ENCODE measurements around the gene RSPH1.

Gene RSPH1

GRCh38 chr21:42523211-42523610, 27.2 kb upstream of the RSPH1 start:
- TF ChIP-seq USF1 (IDR thresholded peaks at IDR 0.05) (no peak), CREB1 (IDR thresholded peaks at IDR 0.05; ENCODE audit: low read depth) (no peak), MAX (IDR thresholded peaks at IDR 0.05) (no peak), RAD21 (IDR thresholded peaks at IDR 0.05; ENCODE audit: low read depth) (no peak)

GRCh38 chr21:42522771-42523170, 26.7 kb upstream of the RSPH1 start:
- TF ChIP-seq EP300 (IDR thresholded peaks at IDR 0.05; ENCODE audit: borderline replicate concordance) = no peak
- no peak for TF ChIP-seq MAX (IDR thresholded peaks at IDR 0.05)
- no peak for TF ChIP-seq RAD21 (IDR thresholded peaks at IDR 0.05; ENCODE audit: low read depth)
- TF ChIP-seq TAF1 (IDR thresholded peaks at IDR 0.05; ENCODE audit: low read depth) = no peak
- TF ChIP-seq YY1 (IDR thresholded peaks at IDR 0.05; ENCODE audit: low read depth) = no peak
- TF ChIP-seq FOXM1 (IDR thresholded peaks at IDR 0.05; ENCODE audit: borderline replicate concordance, low read depth) = no peak
- TF ChIP-seq TEAD4 (IDR thresholded peaks at IDR 0.05) = no peak
- no peak for TF ChIP-seq CREB1 (IDR thresholded peaks at IDR 0.05; ENCODE audit: low read depth)
- no peak for TF ChIP-seq NFIC (IDR thresholded peaks at IDR 0.05)
- TF ChIP-seq, protein P1, sequence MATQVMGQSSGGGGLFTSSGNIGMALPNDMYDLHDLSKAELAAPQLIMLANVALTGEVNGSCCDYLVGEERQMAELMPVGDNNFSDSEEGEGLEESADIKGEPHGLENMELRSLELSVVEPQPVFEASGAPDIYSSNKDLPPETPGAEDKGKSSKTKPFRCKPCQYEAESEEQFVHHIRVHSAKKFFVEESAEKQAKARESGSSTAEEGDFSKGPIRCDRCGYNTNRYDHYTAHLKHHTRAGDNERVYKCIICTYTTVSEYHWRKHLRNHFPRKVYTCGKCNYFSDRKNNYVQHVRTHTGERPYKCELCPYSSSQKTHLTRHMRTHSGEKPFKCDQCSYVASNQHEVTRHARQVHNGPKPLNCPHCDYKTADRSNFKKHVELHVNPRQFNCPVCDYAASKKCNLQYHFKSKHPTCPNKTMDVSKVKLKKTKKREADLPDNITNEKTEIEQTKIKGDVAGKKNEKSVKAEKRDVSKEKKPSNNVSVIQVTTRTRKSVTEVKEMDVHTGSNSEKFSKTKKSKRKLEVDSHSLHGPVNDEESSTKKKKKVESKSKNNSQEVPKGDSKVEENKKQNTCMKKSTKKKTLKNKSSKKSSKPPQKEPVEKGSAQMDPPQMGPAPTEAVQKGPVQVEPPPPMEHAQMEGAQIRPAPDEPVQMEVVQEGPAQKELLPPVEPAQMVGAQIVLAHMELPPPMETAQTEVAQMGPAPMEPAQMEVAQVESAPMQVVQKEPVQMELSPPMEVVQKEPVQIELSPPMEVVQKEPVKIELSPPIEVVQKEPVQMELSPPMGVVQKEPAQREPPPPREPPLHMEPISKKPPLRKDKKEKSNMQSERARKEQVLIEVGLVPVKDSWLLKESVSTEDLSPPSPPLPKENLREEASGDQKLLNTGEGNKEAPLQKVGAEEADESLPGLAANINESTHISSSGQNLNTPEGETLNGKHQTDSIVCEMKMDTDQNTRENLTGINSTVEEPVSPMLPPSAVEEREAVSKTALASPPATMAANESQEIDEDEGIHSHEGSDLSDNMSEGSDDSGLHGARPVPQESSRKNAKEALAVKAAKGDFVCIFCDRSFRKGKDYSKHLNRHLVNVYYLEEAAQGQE (IDR thresholded peaks at IDR 0.05; ENCODE audit: low read depth) = no peak
- TF ChIP-seq ZBTB7A (IDR thresholded peaks at IDR 0.05; ENCODE audit: low read depth) = no peak
- no peak for TF ChIP-seq TCF12 (IDR thresholded peaks at IDR 0.05; ENCODE audit: low read depth)

DNA sequence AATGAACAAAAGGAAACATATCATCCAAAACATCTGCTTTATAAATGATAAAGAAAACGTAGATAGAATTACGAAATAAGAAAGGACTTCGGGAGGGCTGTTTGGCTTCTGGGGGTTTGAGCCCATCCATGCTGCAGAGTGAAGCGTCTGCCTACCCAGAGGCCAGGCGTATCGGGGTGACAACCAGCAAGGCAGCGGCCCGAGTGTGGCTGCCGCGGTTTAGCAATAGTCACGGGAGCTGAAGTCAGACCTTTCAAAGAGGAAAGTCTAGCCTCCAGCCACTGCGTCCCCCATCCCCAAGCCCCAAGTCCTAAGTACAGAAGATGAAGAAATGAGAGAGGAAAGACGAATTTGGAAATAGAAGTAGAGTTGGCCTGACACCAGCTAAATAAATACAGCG, 26.2 kb upstream of the RSPH1 start:
- TF ChIP-seq EP300 (IDR thresholded peaks at IDR 0.05; ENCODE audit: borderline replicate concordance) (no peak), YY1 (IDR thresholded peaks at IDR 0.05; ENCODE audit: low read depth) (no peak), USF1 (IDR thresholded peaks at IDR 0.05) (no peak), CEBPB (IDR thresholded peaks at IDR 0.05) (no peak), RAD21 (IDR thresholded peaks at IDR 0.05; ENCODE audit: low read depth) (no peak), NFIC (IDR thresholded peaks at IDR 0.05) (no peak), MAX (IDR thresholded peaks at IDR 0.05) (no peak), TAF1 (IDR thresholded peaks at IDR 0.05; ENCODE audit: low read depth) (no peak), ZBTB7A (IDR thresholded peaks at IDR 0.05; ENCODE audit: low read depth) (no peak), FOXM1 (IDR thresholded peaks at IDR 0.05; ENCODE audit: borderline replicate concordance, low read depth) (no peak), EGR1 (IDR thresholded peaks at IDR 0.05) (no peak), CREB1 (IDR thresholded peaks at IDR 0.05; ENCODE audit: low read depth) (no peak), TCF12 (IDR thresholded peaks at IDR 0.05; ENCODE audit: low read depth) (no peak), TEAD4 (IDR thresholded peaks at IDR 0.05) (no peak)
- TF ChIP-seq, protein P1 (IDR thresholded peaks at IDR 0.05; ENCODE audit: low read depth) = no peak

- no peak for TF ChIP-seq EP300 (IDR thresholded peaks at IDR 0.05; ENCODE audit: borderline replicate concordance)
- TF ChIP-seq NFIC (IDR thresholded peaks at IDR 0.05) = no peak
- TF ChIP-seq MAX (IDR thresholded peaks at IDR 0.05) = no peak
- TF ChIP-seq TEAD4 (IDR thresholded peaks at IDR 0.05) = no peak
Observed at GRCh38 chr21:42521805-42522204, 25.8 kb upstream of the RSPH1 start.

- TF ChIP-seq USF1 (IDR thresholded peaks at IDR 0.05) (no peak), NFIC (IDR thresholded peaks at IDR 0.05) (no peak), MAX (IDR thresholded peaks at IDR 0.05) (no peak), EGR1 (IDR thresholded peaks at IDR 0.05) (no peak), FOXM1 (IDR thresholded peaks at IDR 0.05; ENCODE audit: borderline replicate concordance, low read depth) (no peak)
- TF ChIP-seq, protein P1 (IDR thresholded peaks at IDR 0.05; ENCODE audit: low read depth) = no peak
Observed at GRCh38 chr21:42521384-42521783, 25.4 kb upstream of the RSPH1 start.
